ENCODE results near the gene GSTA3. TPM values are rescaled to one million over a fixed set of nuclear protein-coding genes. Genes with fewer than 3 reads are reported as not detected.

Gene GSTA3
- total and polyA plus RNA-seq, 2 experiments from 2014 or later: not detected

DNA sequence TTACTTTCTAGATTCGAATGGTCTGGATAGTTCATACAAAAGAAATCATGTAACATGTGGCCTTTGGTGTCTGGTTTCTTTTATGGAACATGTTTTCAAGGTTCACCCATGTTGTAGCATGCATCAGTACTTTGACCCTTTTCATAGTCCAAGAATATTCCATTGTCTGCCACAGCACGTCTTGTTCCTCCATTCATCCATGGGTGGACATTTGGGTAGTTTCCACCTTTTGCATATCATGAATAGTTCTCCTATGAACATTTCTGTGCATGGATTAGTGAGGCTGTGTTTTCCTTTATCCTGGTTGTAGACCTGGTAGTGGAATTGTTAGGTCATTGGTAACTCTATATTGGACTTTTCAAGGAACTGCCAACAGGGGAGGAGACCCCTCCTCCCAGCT lies 31.7 kb downstream of the GSTA3 start:
- Histone ChIP-seq H3K36me3 (replicated peaks; ENCODE audit: insufficient read depth, low read depth) (no peaks in the 10 kb centered on the region), H3K27ac (peak overlapping the region; percentile 6), H4K20me1 (ENCODE audit: insufficient read depth, poor library complexity, severe bottlenecking) (no peaks in the 10 kb centered on the region), H3K4me2 (no peak overlapping the region), H3K4me1 (ENCODE audit: insufficient read depth) (no peaks in the 10 kb centered on the region), H3K9me3 (ENCODE audit: low read depth) (no peaks in the 10 kb centered on the region), H2AFZ (no peak overlapping the region), H3K79me2 (no peaks in the 10 kb centered on the region), H3K27me3 (no peaks in the 10 kb centered on the region), H3K4me3 (no peak overlapping the region), H3K9me2 (replicated peaks; ENCODE audit: insufficient read depth) (no peaks in the 10 kb centered on the region)
- TF ChIP-seq EZH2 (IDR thresholded peaks at IDR 0.05; ENCODE audit: borderline replicate concordance) (no peak), EZH2phosphoT487 (IDR thresholded peaks at IDR 0.05; ENCODE audit: low read depth, severe bottlenecking, unreplicated experiment) (no peak)
- TF ChIP-seq, protein P1, sequence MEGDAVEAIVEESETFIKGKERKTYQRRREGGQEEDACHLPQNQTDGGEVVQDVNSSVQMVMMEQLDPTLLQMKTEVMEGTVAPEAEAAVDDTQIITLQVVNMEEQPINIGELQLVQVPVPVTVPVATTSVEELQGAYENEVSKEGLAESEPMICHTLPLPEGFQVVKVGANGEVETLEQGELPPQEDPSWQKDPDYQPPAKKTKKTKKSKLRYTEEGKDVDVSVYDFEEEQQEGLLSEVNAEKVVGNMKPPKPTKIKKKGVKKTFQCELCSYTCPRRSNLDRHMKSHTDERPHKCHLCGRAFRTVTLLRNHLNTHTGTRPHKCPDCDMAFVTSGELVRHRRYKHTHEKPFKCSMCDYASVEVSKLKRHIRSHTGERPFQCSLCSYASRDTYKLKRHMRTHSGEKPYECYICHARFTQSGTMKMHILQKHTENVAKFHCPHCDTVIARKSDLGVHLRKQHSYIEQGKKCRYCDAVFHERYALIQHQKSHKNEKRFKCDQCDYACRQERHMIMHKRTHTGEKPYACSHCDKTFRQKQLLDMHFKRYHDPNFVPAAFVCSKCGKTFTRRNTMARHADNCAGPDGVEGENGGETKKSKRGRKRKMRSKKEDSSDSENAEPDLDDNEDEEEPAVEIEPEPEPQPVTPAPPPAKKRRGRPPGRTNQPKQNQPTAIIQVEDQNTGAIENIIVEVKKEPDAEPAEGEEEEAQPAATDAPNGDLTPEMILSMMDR (IDR thresholded peaks at IDR 0.05; ENCODE audit: poor library complexity): no peak
- WGBS (ENCODE audit: low lambda C conversion rate, missing lambda C conversion rate): 99% methylated on average over 2 of the region's 2 CpGs
- DNase-seq (ENCODE audit: low spot score): no peak

DNA sequence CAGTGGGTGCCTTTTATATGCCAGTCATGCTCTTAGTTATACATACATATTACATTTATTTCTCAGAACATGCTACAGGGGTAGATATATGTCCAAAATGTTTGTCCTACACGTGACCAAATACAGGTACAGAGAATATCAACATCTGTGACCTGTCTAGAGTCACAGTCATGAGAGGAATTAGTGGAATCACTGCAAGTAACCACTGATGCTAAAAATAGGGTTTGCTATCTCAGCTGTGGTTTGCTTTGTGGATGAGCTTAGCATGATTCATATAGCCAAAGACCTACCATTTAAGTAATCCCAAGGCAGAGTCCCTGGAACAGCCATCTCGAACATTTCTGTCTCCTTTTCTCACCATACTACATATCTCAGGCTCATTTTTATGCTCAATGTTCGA lies 32.3 kb downstream of the GSTA3 start:
- no peak overlapping the region for H2AFZ ChIP-seq
- H3K36me3 ChIP-seq (replicated peaks; ENCODE audit: insufficient read depth, low read depth): no peaks in the 10 kb centered on the region
- H3K9me2 ChIP-seq (replicated peaks; ENCODE audit: insufficient read depth): no peaks in the 10 kb centered on the region
- H3K4me3 ChIP-seq: no peak overlapping the region
- peak; percentile 34 for DNase-seq (ENCODE audit: low spot score)
- H3K27ac ChIP-seq: peak overlapping the region; percentile 50
- H3K4me2 ChIP-seq: no peak overlapping the region
- no peaks in the 10 kb centered on the region for H3K9me3 ChIP-seq (ENCODE audit: low read depth)
- no peak for TF ChIP-seq EZH2 (IDR thresholded peaks at IDR 0.05; ENCODE audit: borderline replicate concordance)
- TF ChIP-seq, protein P1 (IDR thresholded peaks at IDR 0.05; ENCODE audit: poor library complexity): no peak
- TF ChIP-seq EZH2phosphoT487 (IDR thresholded peaks at IDR 0.05; ENCODE audit: low read depth, severe bottlenecking, unreplicated experiment): no peak
- H4K20me1 ChIP-seq (ENCODE audit: insufficient read depth, poor library complexity, severe bottlenecking): no peaks in the 10 kb centered on the region
- no peaks in the 10 kb centered on the region for H3K27me3 ChIP-seq
- WGBS (ENCODE audit: low lambda C conversion rate, missing lambda C conversion rate): 70% methylated on average over 3 of the region's 3 CpGs
- no peaks in the 10 kb centered on the region for H3K79me2 ChIP-seq
- no peaks in the 10 kb centered on the region for H3K4me1 ChIP-seq (ENCODE audit: insufficient read depth)

DNA sequence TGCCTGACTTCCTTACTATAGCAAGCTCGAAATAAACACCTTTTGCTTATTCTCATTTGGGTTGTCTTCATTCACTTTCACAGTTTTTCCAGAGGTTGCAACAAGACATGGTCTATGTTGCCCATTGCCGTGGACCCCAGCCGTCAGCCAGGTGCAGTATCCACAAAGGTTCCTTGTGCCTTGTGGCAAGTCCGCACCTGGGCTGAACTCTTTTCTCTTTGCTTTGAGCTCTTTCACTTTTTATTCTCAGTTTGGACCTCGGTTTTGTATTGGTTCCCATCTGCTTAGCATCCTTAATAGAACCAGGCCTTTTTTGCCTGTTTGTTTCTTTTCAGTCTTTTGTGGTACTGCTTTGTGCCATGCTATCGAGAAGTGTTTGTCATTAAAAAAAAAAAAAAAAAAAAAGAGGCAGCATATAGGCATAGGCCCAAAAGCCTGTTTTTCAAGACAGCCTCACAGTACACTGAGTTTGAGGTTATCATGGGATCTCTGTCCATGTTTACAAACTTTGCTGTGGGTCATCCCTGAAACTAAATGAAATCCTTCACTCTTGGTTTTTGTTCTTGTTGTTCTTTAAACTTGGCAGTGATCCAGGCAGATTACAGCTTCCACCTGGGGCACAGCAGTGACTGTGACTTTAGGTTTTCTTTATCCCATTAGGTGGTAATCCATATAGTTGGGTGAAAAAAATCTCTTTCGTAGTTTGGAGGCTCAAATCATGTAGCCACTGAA lies 33.3 kb downstream of the GSTA3 start:
- H3K4me2 ChIP-seq: no peak overlapping the region
- no peaks in the 10 kb centered on the region for H4K20me1 ChIP-seq (ENCODE audit: insufficient read depth, poor library complexity, severe bottlenecking)
- H3K9me2 ChIP-seq (replicated peaks; ENCODE audit: insufficient read depth): no peaks in the 10 kb centered on the region
- DNase-seq (ENCODE audit: low spot score): peak; percentile 38
- 84% methylated on average over 7 of the region's 7 CpGs for WGBS (ENCODE audit: low lambda C conversion rate, missing lambda C conversion rate)
- no peaks in the 10 kb centered on the region for H3K4me1 ChIP-seq (ENCODE audit: insufficient read depth)
- no peaks in the 10 kb centered on the region for H3K27me3 ChIP-seq
- no peaks in the 10 kb centered on the region for H3K36me3 ChIP-seq (replicated peaks; ENCODE audit: insufficient read depth, low read depth)
- no peak overlapping the region for H2AFZ ChIP-seq
- H3K27ac ChIP-seq: peak overlapping the region; percentile 50
- no peaks in the 10 kb centered on the region for H3K79me2 ChIP-seq
- H3K4me3 ChIP-seq: no peak overlapping the region
- no peaks in the 10 kb centered on the region for H3K9me3 ChIP-seq (ENCODE audit: low read depth)
- TF ChIP-seq EZH2 (IDR thresholded peaks at IDR 0.05; ENCODE audit: borderline replicate concordance) (no peak), EZH2phosphoT487 (IDR thresholded peaks at IDR 0.05; ENCODE audit: low read depth, severe bottlenecking, unreplicated experiment) (no peak)
- TF ChIP-seq, protein P1 (IDR thresholded peaks at IDR 0.05; ENCODE audit: poor library complexity): no peak
